ENCODE data around the gene UGT1A4. TPM values are rescaled to one million over a fixed set of nuclear protein-coding genes. Genes with fewer than 3 reads are reported as not detected.

UGT1A4 gene
- total and polyA plus RNA-seq, 9 of the 15 experiments (the other 6 are each of a cell fraction or from before 2014, with no cell fraction given), result not detected

- TF ChIP-seq ZNF395 (CRISPR knock-in tag; IDR thresholded peaks at IDR 0.05) (no peak), PHB2 (IDR thresholded peaks at IDR 0.05; ENCODE audit: low read depth) (no peak), IRF1 (CRISPR knock-in tag; IDR thresholded peaks at IDR 0.05; ENCODE audit: borderline replicate concordance) (no peak), ZBTB34 (CRISPR knock-in tag; IDR thresholded peaks at IDR 0.05) (no peak), RBM39 (optimal IDR thresholded peaks at IDR 0.05; ENCODE audit: low read depth, low read length) (no peak), SPI1 (IDR thresholded peaks at IDR 0.05; ENCODE audit: borderline replicate concordance, low read depth, low read length) (no peak), TSHZ1 (CRISPR knock-in tag; IDR thresholded peaks at IDR 0.05) (no peak), POU5F1 (IDR thresholded peaks at IDR 0.05; ENCODE audit: borderline replicate concordance, low read depth, low read length, partially characterized antibody) (no peak)
Observed at GRCh38 chr2:233672886-233673285, 45.6 kb upstream of the UGT1A4 start (continued).

Measured in K562 (cell line).